IMR-90 (cell line): ENCODE results near the gene NPTX1. TPM values are rescaled to one million over a fixed set of nuclear protein-coding genes. Genes with fewer than 3 reads are reported as not detected.

ENCODE experiments used
- ATAC-seq: fragments of 200-7000 bp; cut with Tn5 transposase; 2 replicates; pipeline ENCODE4 v1.9.1; 2020; ENCODE audit warnings: low read depth, mild to moderate bottlenecking, moderate library complexity
- BruUV-seq: library from RNA; stranded (reverse); fragments of 400-500 nt; replicated peaks from 2 replicates; lab custom pipeline; 2021; lab: Mats Ljungman, UMichigan
- CTCF ChIA-PET: fragments of 300-600 bp; formaldehyde crosslinking; extraction: SDS; loops from one replicate; lab custom pipeline; 2021; ENCODE audit warnings: antibody characterized with exemption; lab: Yijun Ruan, JAX
- POLR2A ChIA-PET: fragments of 300-600 bp; sonication (Branson Sonifier 250); formaldehyde crosslinking; loops from one replicate; lab custom pipeline; 2022; ENCODE audit warnings: antibody characterized with exemption; ENCODE audit not compliant: unreplicated experiment; lab: Charles Lee
- DNase-seq: peaks from one replicate; pipeline ENCODE4 v3.0.0; 2013
- H2AFZ ChIP-seq: replicated peaks from 2 replicates; pipeline ENCODE3; 2013; ENCODE audit warnings: low read length, mild to moderate bottlenecking; ENCODE audit not compliant: poor library complexity
- H2AK5ac ChIP-seq: 2 replicates; pipeline ENCODE4 v1.6.1; 2013; ENCODE audit warnings: low read depth, low read length, inconsistent platforms
- H2AK9ac ChIP-seq: replicated peaks from 2 replicates; pipeline ENCODE3; 2013; ENCODE audit warnings: mild to moderate bottlenecking, low read depth, low read length, moderate library complexity; ENCODE audit not compliant: poor library complexity
- H2BK120ac ChIP-seq: 2 replicates; pipeline ENCODE4 v1.6.1; 2013; ENCODE audit warnings: low read depth, low read length, inconsistent platforms
- H2BK15ac ChIP-seq: 3 replicates; pipeline ENCODE4 v1.6.1; 2013; ENCODE audit warnings: low read depth, low read length, inconsistent platforms
- H2BK20ac ChIP-seq: 2 replicates; pipeline ENCODE4 v1.6.1; 2013; ENCODE audit warnings: low read depth, mild to moderate bottlenecking, inconsistent platforms, low read length, moderate library complexity
- H2BK5ac ChIP-seq: 2 replicates; pipeline ENCODE4 v1.6.1; 2013; ENCODE audit warnings: mild to moderate bottlenecking, low read depth, low read length, inconsistent platforms; ENCODE audit not compliant: poor library complexity, severe bottlenecking
- H3K14ac ChIP-seq: replicated peaks from 2 replicates; pipeline ENCODE4 v1.6.1; 2013; ENCODE audit warnings: low read depth, low read length, inconsistent platforms
- H3K18ac ChIP-seq: 2 replicates; pipeline ENCODE4 v1.6.1; 2013; ENCODE audit warnings: low read depth, low read length, control low read depth
- H3K23ac ChIP-seq: 2 replicates; pipeline ENCODE4 v1.6.1; 2013; ENCODE audit warnings: low read depth, low read length, inconsistent platforms
- H3K27ac ChIP-seq: 2 replicates; pipeline ENCODE4 v1.5.1; 2013; ENCODE audit warnings: mild to moderate bottlenecking, control low read depth, low read length; ENCODE audit not compliant: insufficient read depth
- H3K27me3 ChIP-seq: 2 replicates; pipeline ENCODE4 v1.6.1; 2013; ENCODE audit warnings: low read length; ENCODE audit not compliant: control insufficient read depth, insufficient read depth
- H3K36me3 ChIP-seq: 2 replicates; pipeline ENCODE4 v1.6.1; 2013; ENCODE audit warnings: low read length, mixed read lengths; ENCODE audit not compliant: control insufficient read depth, insufficient read depth
- H3K4ac ChIP-seq: 2 replicates; pipeline ENCODE4 v1.6.1; 2013; ENCODE audit warnings: low read depth, low read length, inconsistent platforms
- H3K4me1 ChIP-seq: 2 replicates; pipeline ENCODE4 v1.6.1; 2013; ENCODE audit warnings: low read length, mixed read lengths; ENCODE audit not compliant: control insufficient read depth, insufficient read depth
- H3K4me2 ChIP-seq: 2 replicates; pipeline ENCODE4 v1.6.1; 2013; ENCODE audit warnings: low read depth, mild to moderate bottlenecking, control low read depth, low read length, moderate library complexity
- H3K4me3 ChIP-seq: 2 replicates; pipeline ENCODE4 v1.5.1; 2013; ENCODE audit warnings: low read depth, mild to moderate bottlenecking, control low read depth, low read length, moderate library complexity; ENCODE audit not compliant: insufficient read depth
- H3K56ac ChIP-seq: 2 replicates; pipeline ENCODE4 v1.6.1; 2013; ENCODE audit warnings: low read length, inconsistent platforms; ENCODE audit not compliant: insufficient read depth; ENCODE audit errors: extremely low read depth
- H3K79me1 ChIP-seq, 2 experiments: 2 replicates each; pipeline ENCODE4 v1.6.1; 2013; ENCODE audit warnings: low read length in 2 of 2, inconsistent platforms in 1 of 2, low read depth in 1 of 2
- H3K9ac ChIP-seq: 2 replicates; pipeline ENCODE4 v1.6.1; 2013; ENCODE audit warnings: low read depth, low read length, control low read depth
- H3K9me1 ChIP-seq: 2 replicates; pipeline ENCODE4 v1.6.1; 2013; ENCODE audit warnings: low read length, inconsistent platforms; ENCODE audit not compliant: insufficient read depth
- H3K9me3 ChIP-seq: 2 replicates; pipeline ENCODE4 v1.6.1; 2013; ENCODE audit warnings: low read length; ENCODE audit not compliant: control insufficient read depth, insufficient read depth
- H4K20me1 ChIP-seq: 2 replicates; pipeline ENCODE4 v1.6.1; 2013; ENCODE audit warnings: low read length, inconsistent platforms; ENCODE audit not compliant: insufficient read depth
- H4K5ac ChIP-seq: 2 replicates; pipeline ENCODE4 v1.6.1; 2013; ENCODE audit warnings: mild to moderate bottlenecking, low read depth, low read length, control low read depth
- H4K8ac ChIP-seq, 2 experiments: 2 replicates each; pipeline ENCODE4 v1.6.1; 2013; ENCODE audit warnings: low read depth in 2 of 2, low read length in 2 of 2, control low read depth in 1 of 2, inconsistent platforms in 1 of 2
- H4K91ac ChIP-seq: 2 replicates; pipeline ENCODE4 v1.6.1; 2013; ENCODE audit warnings: low read depth, low read length, inconsistent platforms; ENCODE audit not compliant: insufficient read depth
- CEBPB ChIP-seq: IDR thresholded peaks from 2 replicates; pipeline ENCODE4 v1.6.1; 2012; ENCODE audit warnings: low read depth, low read length, improper control_type of control experiment
- CHD1 ChIP-seq: IDR thresholded peaks from 2 replicates; pipeline ENCODE4 v1.6.1; 2012; ENCODE audit warnings: low read depth, low read length, improper control_type of control experiment
- FOS ChIP-seq: fragments of 150-350 bp; IDR thresholded peaks from 2 replicates; pipeline ENCODE4 v1.6.1; 2016; ENCODE audit warnings: low read depth, low read length
- MAZ ChIP-seq: IDR thresholded peaks from 2 replicates; pipeline ENCODE4 v1.6.1; 2012; ENCODE audit warnings: low read depth, mild to moderate bottlenecking, low read length, improper control_type of control experiment, moderate library complexity, borderline replicate concordance
- MXI1 ChIP-seq: IDR thresholded peaks from 2 replicates; pipeline ENCODE4 v1.6.1; 2012; ENCODE audit warnings: low read depth, mild to moderate bottlenecking, low read length, moderate library complexity, borderline replicate concordance
- RAD21 ChIP-seq: IDR thresholded peaks from 2 replicates; pipeline ENCODE4 v1.6.1; 2012; ENCODE audit warnings: low read length, improper control_type of control experiment
- RCOR1 ChIP-seq: IDR thresholded peaks from 2 replicates; pipeline ENCODE4 v1.6.1; 2012; ENCODE audit warnings: mild to moderate bottlenecking, low read length, improper control_type of control experiment; ENCODE audit not compliant: insufficient replicate concordance
- RFX5 ChIP-seq: IDR thresholded peaks from 2 replicates; pipeline ENCODE4 v1.8.0; 2012; ENCODE audit warnings: low read depth, mild to moderate bottlenecking, low read length, moderate library complexity
- SMC3 ChIP-seq: fragments of 150-350 bp; IDR thresholded peaks from 2 replicates; pipeline ENCODE4 v1.6.1; 2016; ENCODE audit warnings: low read depth, mild to moderate bottlenecking, antibody characterized with exemption, low read length, moderate library complexity
- USF2 ChIP-seq: fragments of 150-350 bp; IDR thresholded peaks from 2 replicates; pipeline ENCODE4 v1.6.1; 2017; ENCODE audit warnings: mild to moderate bottlenecking, antibody characterized with exemption, low read length, low read depth
- WGBS, 2 experiments: methylation state at CpG; one replicate each; pipeline versions ENCODE4 v1.1.5 to v1.1.7; 2013; ENCODE audit warnings: missing lambda C conversion rate in 2 of 2; ENCODE audit not compliant: insufficient read length in 1 of 2; ENCODE audit errors: extremely low coverage in 2 of 2; 5-methylcytosine and 5-hydroxymethylcytosine counted together
- dilution Hi-C: fragments of 300-500 bp; cut with HindIII; formaldehyde crosslinking; loops from one replicate; pipeline ENCODE4 v1.14.3; 2018; ENCODE audit warnings: low sequenced_read_pairs; ENCODE audit not compliant: unreplicated experiment
- in situ Hi-C: fragments of 300-500 bp; cut with MboI; formaldehyde crosslinking; loops from 3 replicates; pipeline ENCODE4 v1.14.3; 2019; ENCODE audit warnings: low sequenced_read_pairs, inconsistent platforms, mixed read lengths
- intact Hi-C: fragments of 100-400 bp; cut with micrococcal nuclease; formaldehyde crosslinking; loops from 2 replicates; pipeline ENCODE4 v1.10.0; 2022
- polyA plus RNA-seq, 3 experiments: library from polyadenylated mRNA; depleted of rRNA; stranded (reverse); fragments of >200 nt; gene quantifications; 2 replicates each; pipeline ENCODE4 v1.2.3, GENCODE V29; 2012; ENCODE audit warnings: low replicate concordance in 1 of 3
- total RNA-seq: library from RNA; depleted of rRNA; stranded (reverse); fragments of >200 nt; gene quantifications from 2 replicates; pipeline ENCODE4 v1.2.3, GENCODE V29; 2012
- TF ChIP-seq, protein P1 (sequence below): conservative IDR thresholded peaks from 2 replicates; pipeline ENCODE4 v1.5.1; 2012; ENCODE audit warnings: mild to moderate bottlenecking, low read depth, low read length, improper control_type of control experiment

Gene NPTX1
- total and polyA plus RNA-seq, 2 of the 4 experiments (the other 2 are of a cell fraction) = 20.8 to 39.5 TPM

DNA sequence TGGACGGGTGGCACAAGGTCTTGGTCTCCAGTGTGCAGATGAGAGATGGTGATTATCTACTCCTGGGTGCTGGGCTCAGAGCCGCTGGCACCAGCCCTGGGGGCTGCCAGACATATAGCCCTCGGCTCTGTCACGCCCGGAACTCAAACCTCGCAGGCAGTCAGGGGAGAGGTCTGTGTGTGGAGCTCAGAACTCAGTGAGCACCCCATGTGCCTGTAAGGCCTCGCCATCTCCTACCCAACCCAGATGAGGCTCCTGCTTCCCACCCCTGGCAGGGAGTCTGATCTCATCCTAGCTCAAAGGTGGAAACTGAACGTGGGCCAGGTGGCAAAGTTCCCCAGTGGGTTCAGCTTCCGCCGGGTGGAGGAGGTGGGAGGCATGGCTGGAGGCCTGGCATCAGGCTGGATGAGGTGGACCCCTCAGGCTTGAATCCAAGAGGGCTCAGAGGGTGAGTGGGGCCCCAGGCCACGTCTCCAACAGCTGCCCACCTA, 22.6 kb upstream of the NPTX1 start:
- no peak overlapping the region for H3K4me2 ChIP-seq
- BruUV-seq = no TSS peak
- ATAC-seq = no peak
- no peak overlapping the region for H2BK120ac ChIP-seq
- no peak overlapping the region for H2BK5ac ChIP-seq
- CTCF ChIA-PET = no interaction called here
- no peak for DNase-seq
- no peak overlapping the region for H3K9ac ChIP-seq
- no peak overlapping the region for H3K14ac ChIP-seq
- H4K20me1 ChIP-seq = no peaks in the 10 kb centered on the region
- H3K18ac ChIP-seq = no peak overlapping the region
- H3K79me1 ChIP-seq = no peaks in the 10 kb centered on the region
- H2AFZ ChIP-seq = no peak overlapping the region
- no peak overlapping the region for H4K5ac ChIP-seq
- H3K27ac ChIP-seq = no peak overlapping the region
- no peak overlapping the region for H4K91ac ChIP-seq
- dilution Hi-C loops = no loop called here
- no peak for TF ChIP-seq RAD21
- TF ChIP-seq RFX5 = no peak
- TF ChIP-seq CEBPB = no peak
- TF ChIP-seq RCOR1 = no peak
- no peak for TF ChIP-seq FOS
- TF ChIP-seq, protein P1, sequence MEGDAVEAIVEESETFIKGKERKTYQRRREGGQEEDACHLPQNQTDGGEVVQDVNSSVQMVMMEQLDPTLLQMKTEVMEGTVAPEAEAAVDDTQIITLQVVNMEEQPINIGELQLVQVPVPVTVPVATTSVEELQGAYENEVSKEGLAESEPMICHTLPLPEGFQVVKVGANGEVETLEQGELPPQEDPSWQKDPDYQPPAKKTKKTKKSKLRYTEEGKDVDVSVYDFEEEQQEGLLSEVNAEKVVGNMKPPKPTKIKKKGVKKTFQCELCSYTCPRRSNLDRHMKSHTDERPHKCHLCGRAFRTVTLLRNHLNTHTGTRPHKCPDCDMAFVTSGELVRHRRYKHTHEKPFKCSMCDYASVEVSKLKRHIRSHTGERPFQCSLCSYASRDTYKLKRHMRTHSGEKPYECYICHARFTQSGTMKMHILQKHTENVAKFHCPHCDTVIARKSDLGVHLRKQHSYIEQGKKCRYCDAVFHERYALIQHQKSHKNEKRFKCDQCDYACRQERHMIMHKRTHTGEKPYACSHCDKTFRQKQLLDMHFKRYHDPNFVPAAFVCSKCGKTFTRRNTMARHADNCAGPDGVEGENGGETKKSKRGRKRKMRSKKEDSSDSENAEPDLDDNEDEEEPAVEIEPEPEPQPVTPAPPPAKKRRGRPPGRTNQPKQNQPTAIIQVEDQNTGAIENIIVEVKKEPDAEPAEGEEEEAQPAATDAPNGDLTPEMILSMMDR = no peak
- no peak for TF ChIP-seq SMC3
- no peak for TF ChIP-seq CHD1
- TF ChIP-seq MXI1 = no peak
- no peak for TF ChIP-seq MAZ
- TF ChIP-seq USF2 = no peak
- WGBS, 2 experiments = 100% methylated on average over 2 of the region's 11 CpGs; no CpG with 5 or more reads in 1 of the 2 experiments
- H3K9me1 ChIP-seq = no peaks in the 10 kb centered on the region
- H3K9me3 ChIP-seq = no peaks in the 10 kb centered on the region
- H3K4ac ChIP-seq = no peak overlapping the region
- no peak overlapping the region for H3K23ac ChIP-seq
- peaks cover 3% of the 10 kb centered on the region; the same call in 1 of the 2 replicates for H3K27me3 ChIP-seq
- H2BK15ac ChIP-seq = no peak overlapping the region
- peak overlapping the region in 1 of 2 experiments; percentile 61; a peak in 1 of 4 replicates for H4K8ac ChIP-seq
- H3K4me3 ChIP-seq = no peak overlapping the region
- H2BK20ac ChIP-seq = no peak overlapping the region
- POLR2A ChIA-PET = no interaction called here
- no peak overlapping the region for H2AK9ac ChIP-seq
- H3K56ac ChIP-seq = no peak overlapping the region
- peaks cover 13% of the 10 kb centered on the region for H3K4me1 ChIP-seq
- intact Hi-C loops = no loop called here
- 0 out of 2 replicates have a peak overlapping the region, but pooled peaks have one; percentile 20 for H2AK5ac ChIP-seq
- no peaks in the 10 kb centered on the region for H3K36me3 ChIP-seq
- in situ Hi-C loops = no loop called here
